Skeletal muscle cell (primary cell): ENCODE data around the gene DNAJB2.

Source experiments
- DNase-seq: peaks from one replicate; pipeline ENCODE4 v3.0.0-alpha.2; 2010; ENCODE audit warnings: low read depth
- H3K4me3 ChIP-seq: 2 replicates; pipeline ENCODE4 v1.5.1; 2011; ENCODE audit warnings: low read depth, mild to moderate bottlenecking, control low read depth, low read length, moderate library complexity

The DNAJB2 gene

DNA sequence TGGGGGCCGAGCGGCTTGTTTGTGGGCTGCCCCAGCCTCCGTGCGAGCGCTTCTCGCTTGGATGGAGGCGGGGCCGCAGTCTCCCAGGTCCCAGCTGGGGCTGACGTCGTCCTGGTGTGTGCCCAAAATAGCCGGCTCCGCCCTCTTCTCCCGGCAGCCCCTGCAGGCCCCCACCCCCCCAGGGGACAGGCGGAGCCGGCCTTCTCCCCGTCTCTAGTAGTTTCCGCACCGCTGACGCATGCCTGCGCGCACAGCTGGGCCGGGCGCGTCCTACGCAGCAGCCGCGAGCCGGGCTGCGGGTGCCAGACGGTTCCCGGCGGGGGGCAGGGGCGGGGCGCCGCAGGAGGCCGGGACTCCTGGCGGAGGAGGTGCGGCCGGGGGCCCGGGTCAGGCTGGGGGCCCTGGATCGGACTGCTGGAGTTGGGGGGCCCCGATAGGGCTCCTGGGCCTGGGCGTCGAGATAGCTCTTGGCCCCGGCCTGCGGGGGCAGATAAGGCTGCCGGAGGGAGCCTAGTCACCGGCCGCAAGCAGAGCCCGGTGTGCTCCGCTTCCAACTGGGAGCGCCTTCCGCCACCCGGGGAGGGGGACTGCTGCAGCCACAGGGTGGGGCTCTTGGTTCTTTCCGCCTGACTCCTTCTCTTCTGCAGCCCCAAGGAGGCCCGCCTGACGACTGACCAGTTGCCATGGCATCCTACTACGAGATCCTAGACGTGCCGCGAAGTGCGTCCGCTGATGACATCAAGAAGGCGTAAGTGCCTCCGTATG, at the start of gene DNAJB2:
Gene DNAJB2 (plus strand): TSS at position 216 of the 765 bp plus-strand sequence. CDS start 468 bp downstream, at position 684.
- DNase-seq: peak; percentile 99
- H3K4me3 ChIP-seq: peak within 1 kb of the TSS; percentile 59

DNA sequence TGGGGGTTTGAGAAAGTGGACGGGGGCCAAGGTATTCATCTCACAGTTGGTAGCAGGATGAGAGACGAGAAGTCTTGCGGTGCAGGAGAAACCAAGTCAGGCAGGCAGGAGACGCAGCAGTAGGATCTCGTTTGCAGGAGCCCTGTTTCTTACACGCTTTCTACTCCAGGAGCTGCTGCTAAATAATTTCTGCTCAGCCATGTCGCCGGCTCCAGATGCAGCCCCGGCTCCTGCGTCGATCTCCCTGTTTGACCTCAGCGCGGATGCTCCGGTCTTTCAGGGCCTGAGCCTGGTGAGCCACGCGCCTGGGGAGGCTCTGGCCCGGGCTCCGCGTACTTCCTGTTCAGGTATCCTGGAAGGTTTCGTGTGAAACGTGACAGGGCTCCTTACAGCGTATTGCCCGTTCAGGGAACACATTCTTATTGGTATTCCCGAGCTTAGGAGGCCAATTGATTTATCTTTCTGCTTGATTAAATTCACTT, 49.1 kb upstream of the DNAJB2 start:
- H3K4me3 ChIP-seq: peak overlapping the region; percentile 77
- no peak for DNase-seq

DNA sequence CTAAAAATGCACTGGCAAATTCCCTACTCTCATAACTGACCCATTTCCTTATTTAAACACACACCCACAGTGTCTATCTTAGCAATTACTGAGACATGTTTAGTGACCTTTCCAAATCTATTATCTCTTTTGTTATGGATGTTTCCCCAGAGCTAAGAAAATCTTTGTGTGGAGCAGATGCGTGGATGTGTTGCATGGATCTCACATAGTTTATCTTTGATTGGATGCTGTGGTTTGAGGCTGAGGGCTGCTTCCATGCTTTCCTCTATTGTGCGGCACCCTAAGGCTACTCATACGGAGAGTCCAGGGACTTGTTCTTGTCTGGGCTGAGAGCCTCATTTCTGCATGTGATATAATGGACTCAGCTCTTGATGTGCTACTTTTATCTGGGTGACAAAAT, 44.8 kb upstream of the DNAJB2 start:
- no peak for DNase-seq

DNA sequence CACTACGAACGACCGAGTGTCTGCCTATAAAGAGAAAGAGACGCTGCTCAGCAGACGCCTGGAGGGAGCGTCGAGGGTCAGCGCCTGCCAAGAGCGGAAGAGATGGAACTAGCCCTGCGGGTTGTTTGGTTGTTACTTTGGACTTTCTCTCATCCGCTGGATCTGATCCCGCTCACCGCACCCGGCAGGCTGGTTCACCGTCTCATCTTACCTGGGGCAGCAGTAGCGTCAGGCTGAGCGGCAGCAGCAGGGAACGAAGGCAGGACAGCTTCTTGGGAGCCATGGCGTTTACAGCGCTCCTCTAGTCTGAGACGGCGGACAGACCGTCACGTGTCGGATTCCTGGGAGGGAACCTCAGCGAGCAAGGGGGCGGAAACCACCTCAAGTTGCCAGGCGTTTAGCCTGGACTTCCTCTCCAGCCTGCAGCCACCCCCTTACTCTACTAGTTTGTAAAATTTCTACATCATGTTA, 35.8 kb upstream of the DNAJB2 start:
- no peak for DNase-seq
- peak overlapping the region; percentile 25 for H3K4me3 ChIP-seq

More for the DNA sequence above, 44.8 kb upstream of the DNAJB2 start:
- no peak overlapping the region for H3K4me3 ChIP-seq

GRCh38 chr2:219244789-219245147, 34.4 kb upstream of the DNAJB2 start:
- no peak for DNase-seq
- H3K4me3 ChIP-seq: peak overlapping the region; percentile 90

DNA sequence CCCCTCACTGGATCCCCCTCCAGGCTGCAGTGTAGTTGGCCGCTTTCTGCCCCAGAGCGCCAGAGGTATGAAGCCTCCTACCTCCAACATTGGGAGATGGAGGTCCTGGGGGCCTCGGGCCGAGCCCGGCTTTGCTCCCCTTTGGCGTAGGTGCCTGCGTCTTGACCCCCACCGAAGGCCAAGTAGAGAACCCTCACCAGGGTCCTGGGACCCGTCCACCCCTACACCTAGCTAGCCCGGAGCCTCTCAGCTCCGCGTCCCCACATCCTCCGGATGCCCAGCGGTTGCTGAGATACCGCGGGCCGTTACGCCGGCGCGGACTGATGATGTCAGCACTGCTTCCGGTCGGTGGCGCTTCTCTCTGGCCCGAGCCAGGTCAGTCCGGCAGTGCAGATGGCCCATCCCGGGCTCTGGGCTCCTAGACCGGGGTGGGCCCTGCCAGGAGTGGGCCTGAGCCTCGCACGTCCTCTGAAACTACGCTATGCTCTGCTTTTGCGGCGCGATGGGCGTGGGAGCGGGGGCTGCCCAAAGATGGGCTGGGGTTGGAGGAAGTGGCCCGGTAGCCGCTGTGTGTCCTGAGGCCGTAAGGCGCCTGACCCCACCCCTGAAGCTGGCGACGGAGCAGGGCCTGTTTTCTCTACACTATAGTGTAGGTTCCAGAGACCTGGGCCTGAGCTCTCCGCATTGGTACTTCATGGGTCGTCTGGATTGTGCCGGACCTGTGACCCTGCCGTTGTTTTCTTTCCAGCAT, 33.8 kb upstream of the DNAJB2 start, which contains the start of the genes GLB1L and STK16:
Gene GLB1L (minus strand): TSS at position 297 of the 751 bp plus-strand sequence. CDS start 1,871 bp downstream, outside the sequence.
Gene STK16 (plus strand): TSS at position 332 of the 751 bp plus-strand sequence. CDS start 521 bp downstream, outside the sequence.
- peak within 1 kb of the TSS; percentile 90 for H3K4me3 ChIP-seq
- DNase-seq: peak; percentile 84

GRCh38 chr2:219245899-219246230, 33.3 kb upstream of the DNAJB2 start:
- peak overlapping the region; percentile 90 for H3K4me3 ChIP-seq
- DNase-seq: no peak

- no peak overlapping the region for H3K4me3 ChIP-seq
- no peak for DNase-seq
These were observed 32.6 kb upstream of the DNAJB2 start for GRCh38 chr2:219246559-219246958.

DNA sequence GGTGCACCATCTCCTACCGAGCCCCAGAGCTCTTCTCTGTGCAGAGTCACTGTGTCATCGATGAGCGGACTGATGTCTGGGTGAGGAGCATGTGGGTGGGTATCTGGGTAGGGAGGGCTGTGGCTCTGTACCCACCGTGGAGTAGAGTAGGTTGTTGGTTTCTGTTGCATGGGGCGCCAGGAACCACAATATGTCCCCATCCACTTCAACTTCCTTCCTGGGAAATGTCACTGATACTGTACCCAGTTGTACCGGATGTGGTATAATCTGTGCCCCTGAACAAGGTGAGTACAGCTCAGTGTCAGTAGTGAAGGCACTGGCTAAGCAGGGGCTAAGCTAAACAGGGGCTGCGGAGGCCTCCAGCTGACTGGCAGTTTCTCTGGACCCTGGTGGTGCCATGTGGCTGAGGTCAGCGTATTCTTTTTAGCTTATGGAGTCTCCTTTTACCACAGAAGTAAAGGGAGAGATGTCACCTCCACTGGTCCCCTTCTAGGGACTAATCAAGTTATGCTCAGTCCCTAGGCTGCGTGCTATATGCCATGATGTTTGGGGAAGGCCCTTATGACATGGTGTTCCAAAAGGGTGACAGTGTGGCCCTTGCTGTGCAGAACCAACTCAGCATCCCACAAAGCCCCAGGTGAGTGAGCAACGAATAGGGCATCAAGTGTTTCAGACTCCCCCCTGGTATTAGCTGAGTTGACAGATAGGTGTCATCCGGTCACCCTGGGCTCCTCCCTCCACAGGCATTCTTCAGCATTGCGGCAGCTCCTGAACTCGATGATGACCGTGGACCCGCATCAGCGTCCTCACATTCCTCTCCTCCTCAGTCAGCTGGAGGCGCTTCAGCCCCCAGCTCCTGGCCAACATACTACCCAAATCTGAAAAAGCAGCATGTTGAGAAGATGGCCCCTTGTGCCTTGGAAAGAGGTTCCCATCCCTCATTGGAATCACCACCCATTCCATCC, 31.2 kb upstream of the DNAJB2 start:
- H3K4me3 ChIP-seq: no peak overlapping the region
- DNase-seq: no peak

- no peak for DNase-seq
- no peak overlapping the region for H3K4me3 ChIP-seq
These were observed 30.3 kb upstream of the DNAJB2 start for GRCh38 chr2:219248845-219249202.

- peak; percentile 83 for DNase-seq
- H3K4me3 ChIP-seq: no peak overlapping the region
These were observed 29.8 kb upstream of the DNAJB2 start for GRCh38 chr2:219249203-219249980.

DNA sequence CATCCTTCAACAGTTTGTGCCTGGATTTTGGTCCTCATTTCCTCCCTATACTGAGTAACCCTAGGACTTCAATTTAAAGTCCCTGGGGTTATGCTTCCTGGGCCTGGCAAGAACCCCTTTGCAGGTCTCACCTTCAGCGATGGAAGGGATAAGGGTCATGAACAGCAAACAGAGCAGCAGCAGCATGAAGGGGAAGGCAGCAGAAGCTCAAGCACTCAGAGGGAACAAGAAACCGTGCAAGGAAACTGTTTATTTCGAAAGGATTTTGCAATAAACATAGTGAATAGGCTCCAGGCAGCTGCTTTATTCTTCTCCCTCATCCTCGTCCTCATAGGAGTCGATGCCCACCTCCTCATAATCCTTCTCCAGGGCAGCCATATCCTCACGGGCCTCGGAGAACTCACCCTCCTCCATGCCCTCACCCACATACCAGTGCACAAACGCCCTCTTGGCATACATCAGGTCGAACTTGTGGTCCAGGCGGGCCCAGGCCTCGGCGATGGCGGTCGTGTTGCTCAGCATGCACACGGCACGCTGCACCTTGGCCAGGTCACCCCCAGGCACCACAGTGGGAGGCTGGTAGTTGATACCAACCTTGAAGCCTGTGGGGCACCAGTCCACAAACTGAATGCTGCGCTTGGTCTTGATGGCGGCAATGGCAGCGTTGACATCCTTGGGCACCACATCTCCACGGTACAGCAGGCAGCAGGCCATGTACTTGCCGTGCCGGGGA, 29.0 kb upstream of the DNAJB2 start:
- DNase-seq: no peak
- H3K4me3 ChIP-seq: no peak overlapping the region

DNA sequence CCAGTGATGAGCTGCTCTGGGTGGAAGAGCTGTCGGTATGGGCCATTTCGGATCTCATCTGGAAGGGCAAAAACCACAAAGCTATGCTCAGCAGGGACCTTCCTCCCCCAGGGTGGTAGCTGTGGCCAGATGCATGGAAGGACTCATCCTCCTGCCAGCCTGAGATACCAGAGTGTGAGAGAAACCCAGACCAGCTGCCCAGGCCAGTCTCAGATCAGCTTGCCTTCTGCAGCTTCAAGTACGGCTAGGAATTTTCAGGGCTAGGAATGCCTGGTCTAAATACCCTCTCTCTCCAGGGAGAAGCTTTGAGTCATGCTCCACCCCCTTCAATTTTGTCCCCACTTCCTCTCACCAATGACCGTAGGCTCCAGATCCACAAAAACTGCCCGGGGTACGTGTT, 27.5 kb upstream of the DNAJB2 start:
- H3K4me3 ChIP-seq: no peak overlapping the region
- DNase-seq: no peak

GRCh38 chr2:219252084-219252483, 27.1 kb upstream of the DNAJB2 start:
- no peak overlapping the region for H3K4me3 ChIP-seq
- DNase-seq: no peak

DNA sequence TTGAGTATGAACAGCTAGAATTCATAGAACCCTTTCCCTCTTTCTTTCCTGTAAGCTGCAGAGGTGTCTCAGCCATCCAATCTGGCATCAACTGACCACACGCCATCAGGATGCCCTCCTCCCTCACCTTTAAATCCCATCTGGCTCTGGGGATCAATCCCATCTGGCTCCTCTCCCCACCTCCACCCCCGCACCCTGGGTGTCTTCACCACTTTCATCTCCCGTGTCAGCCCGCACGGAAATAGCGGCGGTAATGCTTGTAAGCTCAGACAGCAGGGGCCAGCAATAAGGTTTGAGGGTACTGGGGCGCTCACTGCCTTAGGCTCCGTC, 26.6 kb upstream of the DNAJB2 start:
- peak overlapping the region; percentile 58 for H3K4me3 ChIP-seq
- DNase-seq: no peak

GRCh38 chr2:219252900-219253752, 26.0 kb upstream of the DNAJB2 start, which contains the start of gene TUBA4B:
TUBA4B (plus strand) TSS chr2:219253243; CDS start chr2:219253408, 165 bp downstream.
- DNase-seq: no peak
- peak within 1 kb of the TSS; percentile 58 for H3K4me3 ChIP-seq
